SK-N-MC (cell line): ENCODE measurements around the gene TXNRD2.
"Not testable (repeated sequence)": the region's sequence is repeated elsewhere in the genome, so short reads cannot be mapped to it uniquely, and the experiment has no call there.

Source experiments
- EZH2 ChIP-seq: fragments of 200-600 bp; sonication (generic); IDR thresholded peaks from one replicate; pipeline ENCODE4 v1.6.1; 2017; ENCODE audit warnings: antibody characterized with exemption
- FOXP2 ChIP-seq: optimal IDR thresholded peaks from 2 replicates; pipeline ENCODE3; 2011; ENCODE audit warnings: mild to moderate bottlenecking, moderate library complexity; ENCODE audit not compliant: insufficient read depth; ENCODE audit errors: extremely low read length, control extremely low read depth
- POLR2AphosphoS5 ChIP-seq: IDR thresholded peaks from 2 replicates; pipeline ENCODE4 v1.6.1; 2012; ENCODE audit warnings: mild to moderate bottlenecking, low read depth, low read length, borderline replicate concordance

DNA sequence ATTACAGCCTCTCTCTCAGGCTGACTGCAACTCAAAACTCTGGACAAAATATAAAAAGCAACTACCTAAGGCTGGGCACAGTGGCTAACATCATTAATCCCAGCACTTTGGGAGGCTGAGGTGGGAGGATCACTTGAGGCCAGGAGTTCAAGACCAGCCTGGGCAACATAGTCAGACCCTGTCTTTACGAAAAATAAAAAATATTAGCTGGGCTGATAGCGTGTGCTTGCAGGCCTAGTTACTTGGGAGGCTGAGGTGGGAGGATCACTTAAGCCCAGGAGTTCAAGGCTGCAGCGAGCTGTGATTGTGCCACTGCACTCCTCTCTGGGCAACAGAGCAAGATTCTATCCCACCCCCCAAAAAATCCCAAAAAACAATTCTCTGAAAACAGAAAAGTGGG, 109.6 kb downstream of the TXNRD2 start:
- TF ChIP-seq POLR2AphosphoS5, EZH2, FOXP2: not testable (repeated sequence)
